MCF 10A (cell line): ENCODE measurements around the gene TIMP3. TPM values are rescaled to one million over a fixed set of nuclear protein-coding genes. Genes with fewer than 3 reads are reported as not detected.

Source experiments
- BruUV-seq: library from RNA; stranded (reverse); fragments of 400-500 nt; replicated peaks from 2 replicates; lab custom pipeline; 2021; lab: Mats Ljungman, UMichigan
- CTCF ChIA-PET: fragments of 300-600 bp; sonication (Branson Sonifier 250); formaldehyde crosslinking; extraction: SDS; loops from one replicate; lab custom pipeline; 2021; ENCODE audit warnings: antibody characterized with exemption, inconsistent platforms; lab: Yijun Ruan, JAX
- POLR2A ChIA-PET: fragments of 300-600, 350-650 bp; sonication (Branson Sonifier 250); formaldehyde crosslinking; extraction: SDS; loops from one replicate; lab custom pipeline; 2020; ENCODE audit warnings: antibody characterized with exemption, inconsistent platforms; lab: Yijun Ruan, JAX
- DNase-seq: peaks from one replicate; pipeline ENCODE4 v3.0.0-alpha.2; 2018; ENCODE audit not compliant: unreplicated experiment
- H3K27ac Mint-ChIP-seq: one replicate; pipeline ENCODE4 v1.8.0; 2022; ENCODE audit warnings: mild to moderate bottlenecking, low read depth, mixed read lengths; ENCODE audit not compliant: unreplicated experiment
- H3K27me3 Mint-ChIP-seq: one replicate; pipeline ENCODE4 v1.8.0; 2022; ENCODE audit warnings: mixed read lengths; ENCODE audit not compliant: insufficient read depth, unreplicated experiment
- H3K36me3 Mint-ChIP-seq: one replicate; pipeline ENCODE4 v1.8.0; 2022; ENCODE audit warnings: mild to moderate bottlenecking, moderate library complexity, mixed read lengths; ENCODE audit not compliant: insufficient read depth, unreplicated experiment
- H3K4me1 Mint-ChIP-seq: one replicate; pipeline ENCODE4 v1.8.0; 2022; ENCODE audit warnings: mixed read lengths; ENCODE audit not compliant: insufficient read depth, unreplicated experiment
- H3K4me3 Mint-ChIP-seq: one replicate; pipeline ENCODE4 v1.8.0; 2022; ENCODE audit warnings: mild to moderate bottlenecking, moderate library complexity, mixed read lengths; ENCODE audit not compliant: unreplicated experiment
- H3K9me3 Mint-ChIP-seq: one replicate; pipeline ENCODE4 v1.8.0; 2022; ENCODE audit warnings: mixed read lengths; ENCODE audit not compliant: unreplicated experiment
- intact Hi-C: fragments of 100-400 bp; cut with micrococcal nuclease; formaldehyde crosslinking; loops from 2 replicates; pipeline ENCODE4 v1.14.1; 2022
- total RNA-seq: library from RNA; stranded (reverse); gene quantifications from 2 replicates; pipeline ENCODE4 v1.2.3, GENCODE V29; 2022
- TF ChIP-seq, protein P1 (sequence below): fragments of 200-600 bp; IDR thresholded peaks from one replicate; pipeline ENCODE4 v1.8.0; 2022; ENCODE audit warnings: antibody characterized with exemption, mild to moderate bottlenecking; ENCODE audit not compliant: unreplicated experiment

Gene TIMP3
- total RNA-seq, 1 experiment from 2014 or later, result 50.6 TPM

DNA sequence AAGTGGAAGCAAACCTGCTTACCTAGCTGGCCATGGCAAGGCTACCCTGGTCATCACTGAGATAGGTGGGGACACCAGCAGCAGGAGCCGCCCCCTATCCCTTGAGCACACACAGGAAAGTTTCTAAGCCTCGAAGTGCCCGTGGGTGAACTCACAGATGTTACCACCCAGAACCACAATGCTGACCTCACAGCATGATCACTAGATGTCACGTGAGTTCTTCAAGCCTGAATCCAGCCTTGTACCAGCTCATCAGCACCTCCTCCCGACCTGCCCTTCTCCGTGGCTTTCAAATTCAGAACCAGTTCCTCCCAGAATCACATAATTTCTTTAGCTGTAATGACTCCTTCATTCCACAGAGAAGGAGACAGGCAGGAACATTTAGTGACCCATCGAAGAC is 24.7 kb upstream of the TIMP3 start:
- ChIA-PET CTCF (interaction anchor here (0.6 to 2.6 kb wide), 4 partner anchors 20 to 149 kb away, joined by 3 to 15 read pairs (median 3); no protein-coding TSS in a partner anchor), POLR2A (no interaction called here)
- DNase-seq, result no peak
- peaks cover 11% of the 10 kb centered on the region for H3K4me1 Mint-ChIP-seq
- intact Hi-C loops, result no loop called here
- TF ChIP-seq, protein P1, sequence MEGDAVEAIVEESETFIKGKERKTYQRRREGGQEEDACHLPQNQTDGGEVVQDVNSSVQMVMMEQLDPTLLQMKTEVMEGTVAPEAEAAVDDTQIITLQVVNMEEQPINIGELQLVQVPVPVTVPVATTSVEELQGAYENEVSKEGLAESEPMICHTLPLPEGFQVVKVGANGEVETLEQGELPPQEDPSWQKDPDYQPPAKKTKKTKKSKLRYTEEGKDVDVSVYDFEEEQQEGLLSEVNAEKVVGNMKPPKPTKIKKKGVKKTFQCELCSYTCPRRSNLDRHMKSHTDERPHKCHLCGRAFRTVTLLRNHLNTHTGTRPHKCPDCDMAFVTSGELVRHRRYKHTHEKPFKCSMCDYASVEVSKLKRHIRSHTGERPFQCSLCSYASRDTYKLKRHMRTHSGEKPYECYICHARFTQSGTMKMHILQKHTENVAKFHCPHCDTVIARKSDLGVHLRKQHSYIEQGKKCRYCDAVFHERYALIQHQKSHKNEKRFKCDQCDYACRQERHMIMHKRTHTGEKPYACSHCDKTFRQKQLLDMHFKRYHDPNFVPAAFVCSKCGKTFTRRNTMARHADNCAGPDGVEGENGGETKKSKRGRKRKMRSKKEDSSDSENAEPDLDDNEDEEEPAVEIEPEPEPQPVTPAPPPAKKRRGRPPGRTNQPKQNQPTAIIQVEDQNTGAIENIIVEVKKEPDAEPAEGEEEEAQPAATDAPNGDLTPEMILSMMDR, result no peak
- no peaks in the 10 kb centered on the region for H3K9me3 Mint-ChIP-seq
- no peaks in the 10 kb centered on the region for H3K27me3 Mint-ChIP-seq
- H3K4me3 Mint-ChIP-seq, result no peak overlapping the region
- BruUV-seq, result no TSS peak
- no peak overlapping the region for H3K27ac Mint-ChIP-seq
- H3K36me3 Mint-ChIP-seq, result no peaks in the 10 kb centered on the region

DNA sequence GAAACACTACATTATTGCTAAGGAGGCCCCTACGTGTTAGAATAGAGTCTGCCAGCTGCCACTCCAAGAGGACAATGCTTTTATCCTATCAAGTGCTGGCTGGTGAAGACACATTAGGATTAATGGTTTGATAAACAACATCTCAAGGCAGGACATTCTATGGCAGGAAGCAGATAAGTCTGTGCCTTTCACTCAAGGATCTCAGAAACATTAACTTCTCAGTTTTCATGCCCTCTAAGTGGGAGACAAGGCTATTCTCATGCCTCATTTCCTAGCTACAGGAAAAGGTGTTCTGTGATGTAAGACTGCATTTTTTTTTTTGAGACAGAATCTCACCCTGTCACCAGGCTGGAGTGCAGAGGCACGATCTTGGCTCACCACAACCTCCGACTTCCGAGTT is 23.5 kb upstream of the TIMP3 start:
- Mint-ChIP-seq H3K4me1 (peaks cover 11% of the 10 kb centered on the region), H3K4me3 (no peak overlapping the region), H3K36me3 (no peaks in the 10 kb centered on the region), H3K27me3 (no peaks in the 10 kb centered on the region), H3K27ac (no peak overlapping the region), H3K9me3 (no peaks in the 10 kb centered on the region)
- no peak for DNase-seq
- intact Hi-C loops, result no loop called here
- ChIA-PET CTCF (interaction anchor here (0.6 to 2.6 kb wide), 5 partner anchors 10 to 524 kb away, joined by 3 to 15 read pairs (median 3); no protein-coding TSS in a partner anchor), POLR2A (interaction anchor here (0.6 to 1.3 kb wide), 2 partner anchors 9 to 214 kb away, joined by 3 to 4 read pairs; no protein-coding TSS in a partner anchor)
- no TSS peak for BruUV-seq
- TF ChIP-seq, protein P1, result no peak

GRCh38 chr22:32780726-32781310 is 20.7 kb upstream of the TIMP3 start:
- POLR2A ChIA-PET, result no interaction called here
- intact Hi-C loops, result no loop called here
- no peak overlapping the region for H3K27ac Mint-ChIP-seq
- H3K4me3 Mint-ChIP-seq, result no peak overlapping the region
- TF ChIP-seq, protein P1, result no peak
- no peaks in the 10 kb centered on the region for H3K36me3 Mint-ChIP-seq
- CTCF ChIA-PET, result interaction anchor here (0.5 to 2.1 kb wide), 6 partner anchors 10 to 258 kb away, joined by 3 to 7 read pairs (median 3); no protein-coding TSS in a partner anchor
- BruUV-seq, result no TSS peak
- no peaks in the 10 kb centered on the region for H3K27me3 Mint-ChIP-seq
- no peak for DNase-seq
- peaks cover 11% of the 10 kb centered on the region for H3K4me1 Mint-ChIP-seq
- no peaks in the 10 kb centered on the region for H3K9me3 Mint-ChIP-seq

GRCh38 chr22:32781695-32782094 is 19.8 kb upstream of the TIMP3 start:
- Mint-ChIP-seq H3K27ac (no peak overlapping the region), H3K27me3 (no peaks in the 10 kb centered on the region), H3K4me3 (no peak overlapping the region), H3K9me3 (no peaks in the 10 kb centered on the region), H3K4me1 (peaks cover 11% of the 10 kb centered on the region), H3K36me3 (no peaks in the 10 kb centered on the region)
- no peak for DNase-seq
- ChIA-PET CTCF (interaction anchor here (0.6 to 1.4 kb wide), 3 partner anchors 9 to 257 kb away, joined by 3 to 5 read pairs (median 3); no protein-coding TSS in a partner anchor), POLR2A (no interaction called here)
- no TSS peak for BruUV-seq
- TF ChIP-seq, protein P1, result no peak
- intact Hi-C loops, result no loop called here
